HPDE6-E6E7 (cell line): ENCODE results near the gene SV2C.

Source experiments
- DNase-seq: peaks from one replicate; pipeline ENCODE4 v3.0.0; 2011; ENCODE audit warnings: missing footprints; ENCODE audit errors: extremely low spot score

SV2C gene

GRCh38 chr5:76251656-76252055, 168.5 kb downstream of the SV2C start:
- no peak for DNase-seq

GRCh38 chr5:76252437-76252836, 169.3 kb downstream of the SV2C start:
- DNase-seq, result no peak

- peak; percentile 53 for DNase-seq
Observed at GRCh38 chr5:76256116-76256889, 173.1 kb downstream of the SV2C start.

- no peak for DNase-seq
Observed at GRCh38 chr5:76257225-76257833, 174.1 kb downstream of the SV2C start.

- no peak for DNase-seq
Observed at GRCh38 chr5:76257897-76258296, 174.7 kb downstream of the SV2C start.

GRCh38 chr5:76264681-76265080, 181.5 kb downstream of the SV2C start:
- no peak for DNase-seq

- DNase-seq, result no peak
Observed at GRCh38 chr5:76269259-76269931, 186.2 kb downstream of the SV2C start.

- peak; percentile 16 for DNase-seq
Observed at GRCh38 chr5:76269932-76270610, 186.9 kb downstream of the SV2C start.

- DNase-seq, result no peak
Observed at GRCh38 chr5:76271836-76272235, 188.7 kb downstream of the SV2C start.

GRCh38 chr5:76273206-76273885, 190.2 kb downstream of the SV2C start:
- DNase-seq, result no peak

- no peak for DNase-seq
Observed at GRCh38 chr5:76274571-76274970, 191.4 kb downstream of the SV2C start.

- no peak for DNase-seq
Observed at GRCh38 chr5:76277736-76278135, 194.6 kb downstream of the SV2C start.

- DNase-seq, result no peak
Observed at GRCh38 chr5:76278261-76278789, 195.1 kb downstream of the SV2C start.

GRCh38 chr5:76280494-76280893, 197.3 kb downstream of the SV2C start:
- DNase-seq, result no peak

- peak; percentile 87 for DNase-seq
Observed at GRCh38 chr5:76283670-76284069, 200.5 kb downstream of the SV2C start.

GRCh38 chr5:76289692-76290091, 206.5 kb downstream of the SV2C start:
- DNase-seq, result no peak

- DNase-seq, result peak; percentile 51
Observed at GRCh38 chr5:76290321-76290757, 207.2 kb downstream of the SV2C start.

GRCh38 chr5:76291305-76292077, 208.3 kb downstream of the SV2C start:
- DNase-seq, result no peak

GRCh38 chr5:76292620-76293322, 209.6 kb downstream of the SV2C start:
- no peak for DNase-seq

- DNase-seq, result no peak
Observed at GRCh38 chr5:76294573-76294972, 211.4 kb downstream of the SV2C start.
